Measurements from ENCODE around the gene ME3. TPM values are rescaled to one million over a fixed set of nuclear protein-coding genes. Genes with fewer than 3 reads are reported as not detected.
A peak's percentile ranks its signal among the peaks of the same experiment; 100 is the strongest.
"Not testable (repeated sequence)": the region's sequence is repeated elsewhere in the genome, so short reads cannot be mapped to it uniquely, and the experiment has no call there.

Gene ME3
- total and polyA plus RNA-seq, 12 donors: 13.9 to 128 (median 44.5) TPM

- intact Hi-C loops (cut with DNase I): no loop called here
- no peak overlapping the region for H3K27ac ChIP-seq
- no peaks in the 10 kb centered on the region for H3K4me1 ChIP-seq (replicated peaks in 1 of 2)
- no peaks in the 10 kb centered on the region for H3K27me3 ChIP-seq
- H3K36me3 ChIP-seq (replicated peaks in 1 of 2): no peaks in the 10 kb centered on the region
- H3K9me3 ChIP-seq (replicated peaks in 1 of 3): no peaks in the 10 kb centered on the region
- no peak for DNase-seq
- H3K4me3 ChIP-seq: no peak overlapping the region
- TF ChIP-seq POLR2A (IDR thresholded peaks at IDR 0.05): no peak
- TF ChIP-seq CTCF (IDR thresholded peaks at IDR 0.05): no peak
Observed at GRCh38 chr11:86535773-86536172, 136.6 kb downstream of the ME3 start.

DNA sequence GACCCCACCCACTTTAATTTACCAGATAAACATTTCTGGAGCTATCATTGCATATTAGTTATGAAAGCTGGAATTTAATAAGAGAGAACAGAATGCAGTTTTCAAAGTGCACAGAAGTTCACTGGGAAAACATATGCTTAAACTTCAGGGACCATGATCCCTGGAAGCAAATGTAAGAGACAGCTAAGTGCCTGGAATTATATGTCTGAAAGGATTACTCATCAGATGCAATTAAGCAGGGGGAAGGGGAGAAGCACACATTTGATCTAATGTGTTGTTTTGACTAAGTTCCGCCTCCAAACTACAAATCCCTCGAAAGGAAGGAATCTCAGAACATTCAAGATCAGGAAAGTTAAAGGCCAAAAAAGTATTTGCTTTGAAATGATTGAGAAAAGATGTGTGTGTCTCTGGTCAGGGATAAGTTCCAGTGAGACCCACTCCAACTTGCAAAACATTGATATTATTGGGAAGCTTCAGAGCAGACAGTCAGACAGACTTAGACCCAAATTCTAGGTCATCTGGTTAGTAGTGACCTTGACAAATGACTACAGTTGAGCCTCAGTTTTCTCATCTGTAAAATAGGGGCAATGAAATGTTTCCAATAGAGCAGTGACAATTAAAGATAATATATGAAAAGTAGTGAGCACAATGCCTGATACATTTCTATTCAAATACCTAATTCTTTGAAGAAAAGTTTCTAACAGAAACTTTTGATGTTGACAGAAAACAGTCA lies 147.6 kb downstream of the ME3 start:
- Histone ChIP-seq H3K36me3 (replicated peaks in 1 of 2) (no peaks in the 10 kb centered on the region), H3K4me3 (no peak overlapping the region), H3K27ac (peak overlapping the region in 3 of 5 donors; percentile 56 to 76 (median 73)), H3K9me3 (replicated peaks in 1 of 3) (no peaks in the 10 kb centered on the region), H3K27me3 (no peaks in the 10 kb centered on the region), H3K4me1 (replicated peaks in 1 of 2) (peaks cover 16 to 21% of the 10 kb centered on the region in 2 donors)
- no peak for TF ChIP-seq CTCF (IDR thresholded peaks at IDR 0.05)
- no peak for TF ChIP-seq POLR2A (IDR thresholded peaks at IDR 0.05)
- intact Hi-C loops (cut with DNase I): no loop called here
- WGBS, 4 donors: 38 to 64% (median 56%) methylated on average over 2 of the region's 2 CpGs
- no peak for DNase-seq

DNA sequence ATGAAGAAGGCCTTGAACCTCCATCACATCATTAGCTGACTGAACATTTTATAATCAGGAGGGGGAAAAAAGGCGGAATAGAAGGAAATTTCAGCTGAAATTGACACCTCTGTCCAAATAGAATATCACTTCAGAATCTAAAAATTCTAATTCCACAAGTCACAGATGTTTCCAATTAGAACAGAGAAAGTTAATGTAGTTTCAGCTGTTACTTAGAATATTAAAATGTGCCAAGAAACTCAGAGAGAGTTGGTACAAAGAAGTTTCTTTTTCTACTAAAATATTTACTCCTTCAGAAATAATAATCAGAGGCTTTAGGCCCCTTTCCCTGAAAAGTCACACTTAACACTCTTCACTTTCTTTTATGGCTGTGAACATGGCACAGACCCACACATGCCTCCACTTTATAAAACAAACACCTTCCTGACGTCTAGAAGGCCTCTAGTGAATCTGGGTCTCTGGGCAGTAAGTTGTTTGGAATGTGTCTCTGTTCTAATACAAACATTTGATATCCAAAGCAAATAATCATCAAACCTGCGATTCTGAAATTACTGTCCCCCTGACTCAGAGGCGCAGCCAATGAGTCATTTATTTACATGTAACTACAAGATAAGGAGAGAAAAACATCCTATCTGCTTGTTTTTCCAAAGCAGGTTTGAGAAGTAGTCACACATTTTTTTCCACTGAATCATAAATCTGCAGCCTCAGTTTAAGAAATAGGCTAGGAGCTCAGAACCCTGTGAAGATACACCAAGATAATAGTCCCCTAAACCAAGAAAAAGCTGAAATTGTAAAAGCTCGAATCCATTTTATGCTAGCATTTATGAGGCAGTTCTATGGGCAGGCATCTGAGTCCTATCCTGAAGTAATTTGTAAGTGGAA lies 148.4 kb downstream of the ME3 start:
- Histone ChIP-seq H3K4me3 (no peak overlapping the region), H3K27me3 (no peaks in the 10 kb centered on the region), H3K4me1 (replicated peaks in 1 of 2) (peaks cover 16 to 22% of the 10 kb centered on the region in 2 donors), H3K9me3 (replicated peaks in 1 of 3) (no peaks in the 10 kb centered on the region), H3K36me3 (replicated peaks in 1 of 2) (no peaks in the 10 kb centered on the region), H3K27ac (peak overlapping the region in 4 of 5 donors; percentile 6 to 76 (median 64))
- WGBS, 4 donors: 28 to 49% (median 38%) methylated on average over 5 of the region's 5 CpGs
- TF ChIP-seq CTCF (IDR thresholded peaks at IDR 0.05) (no peak), POLR2A (IDR thresholded peaks at IDR 0.05) (no peak)
- intact Hi-C loops (cut with DNase I): no loop called here
- peak in 6 of 7 donors; percentile 52 to 79 (median 64) for DNase-seq

- DNase-seq; H3K4me3 ChIP-seq; H3K9me3 ChIP-seq (replicated peaks in 1 of 3); H3K27me3 ChIP-seq; intact Hi-C loops (cut with DNase I); H3K27ac ChIP-seq; H3K36me3 ChIP-seq (replicated peaks in 1 of 2): not testable (repeated sequence)
- WGBS, 4 donors: 96 to 98% (median 97%) methylated on average over 5 of the region's 5 CpGs
- peaks cover 16 to 25% of the 10 kb centered on the region in 2 donors for H3K4me1 ChIP-seq (replicated peaks in 1 of 2)
Observed at GRCh38 chr11:86522512-86522911, 149.9 kb downstream of the ME3 start.
